Subcutaneous adipose tissue (tissue), 4 donors: Measurements from ENCODE around the gene ABCB11. TPM values are rescaled to one million over a fixed set of nuclear protein-coding genes. Genes with fewer than 3 reads are reported as not detected.

Experiments
- total RNA-seq, 4 donors: library from RNA; depleted of rRNA; stranded (reverse); fragments of >200 nt; gene quantifications; one replicate each; pipeline ENCODE4 v1.1.0, GENCODE V29; 2016
- TF ChIP-seq, protein P1 (sequence below): fragments of 450-650 bp; IDR thresholded peaks from one replicate; pipeline ENCODE4 v1.5.1; 2016; ENCODE audit warnings: low read depth, mild to moderate bottlenecking, control low read depth, antibody characterized with exemption, moderate library complexity

Gene ABCB11
- total RNA-seq, 4 donors from 2014 or later: 4.6 to 89.1 (median 13.1) TPM

DNA sequence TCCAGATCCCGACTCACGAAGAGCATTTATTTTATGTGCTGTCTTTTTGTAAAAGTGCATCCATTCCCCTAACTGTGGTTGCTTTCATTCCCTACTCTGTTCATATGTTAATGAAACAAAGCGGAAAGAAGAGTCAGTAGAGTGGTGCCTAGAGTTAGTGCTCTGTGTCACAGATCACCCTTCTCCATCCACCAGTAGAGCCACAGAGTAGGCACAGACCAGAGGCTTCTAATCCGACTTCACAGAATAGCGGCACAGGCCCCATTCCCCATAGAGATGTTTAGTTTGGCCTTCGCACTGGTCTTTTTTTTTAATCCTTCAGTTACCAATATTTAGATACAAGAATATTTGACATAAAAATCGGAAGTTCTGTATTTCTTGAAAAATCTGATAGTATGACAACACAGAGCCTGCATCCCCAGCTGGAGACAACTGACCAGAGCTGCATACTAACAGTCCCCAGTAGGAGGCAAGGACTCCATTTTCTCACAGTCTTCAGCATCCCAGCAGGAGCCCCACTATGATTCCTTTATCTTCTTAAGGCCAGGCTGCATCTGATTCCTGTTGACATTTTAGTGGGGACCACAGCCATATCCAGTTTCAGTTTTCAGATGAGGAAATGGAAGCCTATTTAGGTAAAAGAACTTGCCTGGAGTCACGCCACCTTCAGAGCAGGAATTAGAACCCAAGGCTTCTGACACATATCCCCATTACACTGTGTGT, 123.0 kb downstream of the ABCB11 start:
- TF ChIP-seq, protein P1, sequence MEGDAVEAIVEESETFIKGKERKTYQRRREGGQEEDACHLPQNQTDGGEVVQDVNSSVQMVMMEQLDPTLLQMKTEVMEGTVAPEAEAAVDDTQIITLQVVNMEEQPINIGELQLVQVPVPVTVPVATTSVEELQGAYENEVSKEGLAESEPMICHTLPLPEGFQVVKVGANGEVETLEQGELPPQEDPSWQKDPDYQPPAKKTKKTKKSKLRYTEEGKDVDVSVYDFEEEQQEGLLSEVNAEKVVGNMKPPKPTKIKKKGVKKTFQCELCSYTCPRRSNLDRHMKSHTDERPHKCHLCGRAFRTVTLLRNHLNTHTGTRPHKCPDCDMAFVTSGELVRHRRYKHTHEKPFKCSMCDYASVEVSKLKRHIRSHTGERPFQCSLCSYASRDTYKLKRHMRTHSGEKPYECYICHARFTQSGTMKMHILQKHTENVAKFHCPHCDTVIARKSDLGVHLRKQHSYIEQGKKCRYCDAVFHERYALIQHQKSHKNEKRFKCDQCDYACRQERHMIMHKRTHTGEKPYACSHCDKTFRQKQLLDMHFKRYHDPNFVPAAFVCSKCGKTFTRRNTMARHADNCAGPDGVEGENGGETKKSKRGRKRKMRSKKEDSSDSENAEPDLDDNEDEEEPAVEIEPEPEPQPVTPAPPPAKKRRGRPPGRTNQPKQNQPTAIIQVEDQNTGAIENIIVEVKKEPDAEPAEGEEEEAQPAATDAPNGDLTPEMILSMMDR: no peak

DNA sequence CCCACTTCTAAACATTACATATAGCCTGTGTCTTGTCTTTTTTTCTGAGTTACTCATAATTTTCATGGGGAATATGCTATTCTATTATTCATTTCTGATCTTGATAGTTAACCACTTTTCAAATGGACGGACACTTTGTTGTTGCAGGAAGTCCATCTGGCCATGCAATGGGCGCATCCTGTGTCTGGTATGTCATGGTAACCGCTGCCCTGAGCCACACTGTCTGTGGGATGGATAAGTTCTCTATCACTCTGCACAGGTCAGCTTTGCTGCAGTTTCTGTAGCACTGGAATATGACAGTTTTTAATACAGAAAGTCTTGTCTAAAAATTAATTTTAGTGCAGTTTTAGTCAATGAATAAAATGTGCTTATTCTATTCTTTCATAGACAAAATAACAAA, 126.8 kb downstream of the ABCB11 start:
- TF ChIP-seq, protein P1: no peak

DNA sequence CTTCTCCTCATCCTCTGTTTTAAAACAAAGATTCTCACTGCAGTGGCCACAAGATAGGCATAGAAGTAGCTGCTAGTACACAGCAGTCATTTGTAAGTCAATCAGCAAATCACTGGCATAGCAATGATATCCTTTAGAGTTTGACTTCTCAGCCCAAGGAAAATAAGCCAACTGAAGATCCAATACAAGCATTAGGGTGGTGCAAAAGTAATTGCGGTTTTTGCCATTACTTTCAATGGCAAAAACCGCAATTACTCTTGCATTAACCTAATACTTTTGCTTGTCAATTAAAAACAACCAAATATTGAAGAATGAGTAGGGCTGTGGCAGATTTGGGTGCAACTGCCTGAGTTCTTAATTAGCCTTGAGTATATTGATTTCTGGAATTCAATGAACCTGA, 127.2 kb downstream of the ABCB11 start:
- TF ChIP-seq, protein P1: no peak

DNA sequence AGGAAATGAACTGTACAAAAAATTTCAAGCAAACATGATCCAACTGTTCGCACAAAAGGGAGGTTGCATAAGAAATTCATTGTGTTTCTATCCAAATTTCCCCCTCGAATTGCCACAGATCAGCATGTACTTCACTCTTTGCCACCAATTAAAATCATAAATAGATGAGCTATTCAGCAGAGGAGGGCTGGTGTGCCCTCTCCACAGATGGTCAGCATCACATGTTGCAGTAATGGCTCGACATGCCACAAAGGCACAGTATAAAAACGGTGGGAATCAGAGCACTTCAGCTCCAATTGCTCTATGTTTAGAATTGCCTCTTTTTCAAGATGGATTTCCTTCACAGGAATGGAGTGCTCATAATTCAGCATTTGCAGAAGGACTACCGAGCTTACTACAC, 130.1 kb downstream of the ABCB11 start, which contains the start of gene G6PC2:
Gene G6PC2 (plus strand): TSS at position 289 of the 400 bp plus-strand sequence. CDS start 41 bp downstream, at position 330.
- TF ChIP-seq, protein P1: no peak

DNA sequence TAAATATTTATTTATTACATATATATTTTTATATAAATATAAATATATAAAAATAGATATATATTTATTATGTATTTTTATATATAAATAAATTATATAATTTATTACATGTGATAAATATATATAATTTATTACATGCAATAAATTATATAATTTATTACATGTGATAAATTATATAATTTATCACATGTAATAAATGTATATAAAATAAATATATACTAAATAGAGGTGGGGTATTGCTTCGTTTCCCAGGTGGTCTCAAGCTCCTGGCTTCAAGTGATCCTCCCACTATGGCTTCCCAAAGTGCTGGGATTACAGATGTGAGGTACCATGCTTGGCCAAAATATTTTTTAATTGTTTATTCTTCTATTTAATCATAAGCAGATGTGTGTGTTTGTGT, 133.7 kb downstream of the ABCB11 start:
- TF ChIP-seq, protein P1: no peak

DNA sequence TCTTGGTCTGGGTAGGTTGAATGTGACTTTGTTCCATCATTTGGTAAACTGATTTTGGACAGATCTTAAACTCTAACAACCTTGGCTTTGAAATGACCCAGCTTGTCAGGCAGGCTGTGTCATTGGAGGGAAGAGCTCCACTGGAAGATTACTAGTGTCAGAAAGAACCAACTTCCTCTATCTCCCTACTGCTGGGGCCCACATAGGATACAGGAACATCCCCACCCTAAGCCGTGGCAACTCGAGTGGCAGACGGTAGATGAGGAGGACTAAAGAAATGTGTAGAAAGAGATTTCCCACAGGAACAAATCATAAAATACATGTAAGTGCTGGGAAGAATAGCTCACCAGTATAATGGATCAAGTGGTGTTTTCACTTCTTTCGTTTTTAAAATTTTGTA, 134.3 kb downstream of the ABCB11 start:
- TF ChIP-seq, protein P1: no peak

DNA sequence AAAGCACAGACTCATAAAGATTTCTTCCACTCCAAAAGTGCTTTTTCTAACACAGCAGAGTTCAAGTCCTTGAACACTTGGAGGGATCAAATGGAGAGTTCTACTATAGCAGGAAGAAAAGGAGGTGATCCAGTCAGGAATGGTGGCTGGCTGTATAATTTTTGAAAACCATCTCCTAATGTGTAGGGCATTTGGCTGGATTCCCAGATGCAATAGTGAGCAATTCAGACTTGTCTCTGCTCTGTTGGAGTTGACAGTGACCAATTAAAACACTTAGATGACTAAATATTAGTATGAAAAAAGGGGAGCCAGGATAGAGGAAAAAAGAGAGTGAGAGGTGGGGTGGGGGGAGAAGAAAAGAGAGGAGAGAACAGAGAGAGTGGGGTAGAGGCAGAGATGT, 135.4 kb downstream of the ABCB11 start:
- TF ChIP-seq, protein P1: no peak
